PC-9 (cell line): ENCODE data around the gene CNTNAP2.

Source experiments
- CTCF ChIP-seq: fragments of 200-600 bp; sonication (generic); conservative IDR thresholded peaks from 2 replicates; pipeline ENCODE4 v1.6.1; 2017; ENCODE audit warnings: mixed run types, antibody characterized with exemption, mild to moderate bottlenecking, moderate library complexity
- EZH2 ChIP-seq: fragments of 200-600 bp; sonication (generic); IDR thresholded peaks from 2 replicates; pipeline ENCODE4 v1.8.0; 2017; ENCODE audit warnings: antibody characterized with exemption, low read depth

GRCh38 chr7:146424084-146424483 lies 307.5 kb downstream of the CNTNAP2 start:
- no peak for TF ChIP-seq CTCF
- no peak for TF ChIP-seq EZH2
